GM12878 (cell line): ENCODE measurements around the gene C17orf50. TPM values are rescaled to one million over a fixed set of nuclear protein-coding genes. Genes with fewer than 3 reads are reported as not detected.

Experiments
- CEBPB ChIP-seq, 2 experiments: fragments of 150-350 bp in 1 of 2; IDR thresholded peaks; 2 replicates each; pipeline ENCODE4 v1.6.1; 2012 to 2014; ENCODE audit warnings: low read depth in 2 of 2, low read length in 2 of 2, borderline replicate concordance in 1 of 2, inconsistent platforms in 1 of 2
- E2F4 ChIP-seq: IDR thresholded peaks from 2 replicates; pipeline ENCODE4 v1.6.1; 2012; ENCODE audit warnings: low read depth, low read length, improper control_type of control experiment
- KAT2A ChIP-seq: conservative IDR thresholded peaks from 2 replicates; pipeline ENCODE4 v1.6.1; 2011; ENCODE audit warnings: low read depth, low read length; ENCODE audit not compliant: control insufficient read depth
- LARP7 ChIP-seq: fragments of 450-650 bp; IDR thresholded peaks from 2 replicates; pipeline ENCODE4 v1.6.1; 2017; ENCODE audit warnings: mild to moderate bottlenecking
- SMAD5 ChIP-seq: IDR thresholded peaks from 2 replicates; pipeline ENCODE4 v1.6.1; 2016; ENCODE audit warnings: antibody characterized with exemption, low read depth
- polyA plus RNA-seq, 11 experiments: library from polyadenylated mRNA; depleted of rRNA in 4 of 11; unstranded in 6 of 11; stranded (reverse) in 5 of 11; fragments of >200 nt; fragmentation: Nextera tagmentation in 4 of 11; fragmentation: Illumina TruSeq in 1 of 11; extraction: Ambion mirVana in 4 of 11; extraction: Trizol in 1 of 11; gene quantifications; 1 replicate in 1 of 11; 2 replicates in 10 of 11; pipeline versions ENCODE4 v1.2.1 to v1.2.3, GENCODE V29; 2011 to 2016; ENCODE audit warnings: inconsistent platforms in 2 of 11, missing spikeins in 2 of 11, low read depth in 1 of 11
- total RNA-seq, 4 experiments: library from RNA; depleted of rRNA in 3 of 4; stranded (reverse); fragments of >200 nt in 3 of 4; fragmentation: Illumina TruSeq in 1 of 4; extraction: Trizol in 1 of 4; gene quantifications; 2 replicates each; pipeline versions ENCODE4 v1.2.1 to v1.2.3, GENCODE V29; 2013 to 2021

The C17orf50 gene
- total and polyA plus RNA-seq, 10 of the 15 experiments (the other 5 are each of a cell fraction or from before 2014, with no cell fraction given): 0.16 TPM; not detected in 9

GRCh38 chr17:35812456-35812855 lies 51.8 kb downstream of the C17orf50 start (continued):
- TF ChIP-seq KAT2A: no peak
- no peak for TF ChIP-seq E2F4
- no peak for TF ChIP-seq SMAD5
- TF ChIP-seq CEBPB (IDR thresholded peaks at IDR 0.05; ENCODE audit: borderline replicate concordance in 1 of 2, low read depth in 2 of 2, low read length in 2 of 2): no peak
- TF ChIP-seq LARP7: no peak

Other genes with a start within 250 kb of the C17orf50 start
Only the 7 nearest of the 15 such genes appear.
- gene RASL10B, start 29.2 kb upstream of the C17orf50 start, total RNA-seq (2014; rRNA removed): not detected in 2 replicates
- not detected in 2 replicates for gene RASL10B, start 29.2 kb upstream of the C17orf50 start, total RNA-seq (2014; rRNA removed; fragmentation: Illumina TruSeq; extraction: Trizol)
- 0.05 TPM in 1 of 2 replicates, not detected in the other for gene RASL10B, start 29.2 kb upstream of the C17orf50 start, total RNA-seq (2021)
- gene RASL10B, start 29.2 kb upstream of the C17orf50 start, polyA plus RNA-seq (2011; rRNA removed): not detected in 2 replicates
- gene RASL10B, start 29.2 kb upstream of the C17orf50 start, polyA plus RNA-seq (2014; fragmentation: Illumina TruSeq; extraction: Trizol): not detected in 2 replicates
- not detected for gene RASL10B, start 29.2 kb upstream of the C17orf50 start, polyA plus RNA-seq (2014; fragmentation: Nextera tagmentation; extraction: Ambion mirVana)
- gene RASL10B, start 29.2 kb upstream of the C17orf50 start, polyA plus RNA-seq (2014; rRNA removed): not detected in 2 replicates
- not detected for gene RASL10B, start 29.2 kb upstream of the C17orf50 start, polyA plus RNA-seq (2016; fragmentation: Nextera tagmentation; extraction: Ambion mirVana)
- not detected in 2 replicates for gene GAS2L2, start 7.6 kb upstream of the C17orf50 start, total RNA-seq (2014; rRNA removed)
- not detected in 2 replicates for gene GAS2L2, start 7.6 kb upstream of the C17orf50 start, total RNA-seq (2014; rRNA removed; fragmentation: Illumina TruSeq; extraction: Trizol)
- gene GAS2L2, start 7.6 kb upstream of the C17orf50 start, total RNA-seq (2021): not detected in 2 replicates
- not detected in 2 replicates for gene GAS2L2, start 7.6 kb upstream of the C17orf50 start, polyA plus RNA-seq (2011; rRNA removed)
- gene GAS2L2, start 7.6 kb upstream of the C17orf50 start, polyA plus RNA-seq (2014; fragmentation: Illumina TruSeq; extraction: Trizol): 0.01 TPM in 1 of 2 replicates, not detected in the other
- not detected for gene GAS2L2, start 7.6 kb upstream of the C17orf50 start, polyA plus RNA-seq (2014; fragmentation: Nextera tagmentation; extraction: Ambion mirVana)
- gene GAS2L2, start 7.6 kb upstream of the C17orf50 start, polyA plus RNA-seq (2014; rRNA removed): not detected in 2 replicates
- not detected for gene GAS2L2, start 7.6 kb upstream of the C17orf50 start, polyA plus RNA-seq (2016; fragmentation: Nextera tagmentation; extraction: Ambion mirVana)
- gene MMP28, start 34.8 kb downstream of the C17orf50 start, total RNA-seq (2014; rRNA removed): not detected in 2 replicates
- not detected in 2 replicates for gene MMP28, start 34.8 kb downstream of the C17orf50 start, total RNA-seq (2014; rRNA removed; fragmentation: Illumina TruSeq; extraction: Trizol)
- not detected in 2 replicates for gene MMP28, start 34.8 kb downstream of the C17orf50 start, total RNA-seq (2021)
- not detected in 2 replicates for gene MMP28, start 34.8 kb downstream of the C17orf50 start, polyA plus RNA-seq (2011; rRNA removed)
- gene MMP28, start 34.8 kb downstream of the C17orf50 start, polyA plus RNA-seq (2014; fragmentation: Illumina TruSeq; extraction: Trizol): not detected in 2 replicates
- not detected for gene MMP28, start 34.8 kb downstream of the C17orf50 start, polyA plus RNA-seq (2014; fragmentation: Nextera tagmentation; extraction: Ambion mirVana)
- gene MMP28, start 34.8 kb downstream of the C17orf50 start, polyA plus RNA-seq (2014; rRNA removed): not detected in 2 replicates
- gene MMP28, start 34.8 kb downstream of the C17orf50 start, polyA plus RNA-seq (2016; fragmentation: Nextera tagmentation; extraction: Ambion mirVana): not detected
- gene TAF15, start 48.6 kb downstream of the C17orf50 start, total RNA-seq (2014; rRNA removed): 41.9 and 46.2 TPM in 2 replicates
- gene TAF15, start 48.6 kb downstream of the C17orf50 start, total RNA-seq (2014; rRNA removed; fragmentation: Illumina TruSeq; extraction: Trizol): 38.9 and 49.9 TPM in 2 replicates
- gene TAF15, start 48.6 kb downstream of the C17orf50 start, total RNA-seq (2021): 202 and 205 TPM in 2 replicates
- gene TAF15, start 48.6 kb downstream of the C17orf50 start, polyA plus RNA-seq (2011; rRNA removed): 49.4 and 75.4 TPM in 2 replicates
- 259 and 331 TPM in 2 replicates for gene TAF15, start 48.6 kb downstream of the C17orf50 start, polyA plus RNA-seq (2014; fragmentation: Illumina TruSeq; extraction: Trizol)
- 10 to 100 TPM in 1 of 2 experiments, 1 to 10 TPM in 1; 9.5 to 17.1 TPM for gene TAF15, start 48.6 kb downstream of the C17orf50 start, polyA plus RNA-seq (2014; fragmentation: Nextera tagmentation; extraction: Ambion mirVana)
- gene TAF15, start 48.6 kb downstream of the C17orf50 start, polyA plus RNA-seq (2014; rRNA removed): 131 and 137 TPM in 2 replicates
- gene TAF15, start 48.6 kb downstream of the C17orf50 start, polyA plus RNA-seq (2016; fragmentation: Nextera tagmentation; extraction: Ambion mirVana): 10 to 100 TPM; 24.2 to 25.5 TPM
- gene HEATR9, start 108.0 kb downstream of the C17orf50 start, total RNA-seq (2014; rRNA removed): 0.11 TPM in 1 of 2 replicates, not detected in the other
- gene HEATR9, start 108.0 kb downstream of the C17orf50 start, total RNA-seq (2014; rRNA removed; fragmentation: Illumina TruSeq; extraction: Trizol): 0.04 TPM in 1 of 2 replicates, not detected in the other
- 0.21 and 0.53 TPM in 2 replicates for gene HEATR9, start 108.0 kb downstream of the C17orf50 start, total RNA-seq (2021)
- gene HEATR9, start 108.0 kb downstream of the C17orf50 start, polyA plus RNA-seq (2011; rRNA removed): 0.43 and 0.50 TPM in 2 replicates
- 0.08 and 0.12 TPM in 2 replicates for gene HEATR9, start 108.0 kb downstream of the C17orf50 start, polyA plus RNA-seq (2014; fragmentation: Illumina TruSeq; extraction: Trizol)
- under 1 TPM; 0.11 to 0.14 TPM for gene HEATR9, start 108.0 kb downstream of the C17orf50 start, polyA plus RNA-seq (2014; fragmentation: Nextera tagmentation; extraction: Ambion mirVana)
- 0.17 and 0.36 TPM in 2 replicates for gene HEATR9, start 108.0 kb downstream of the C17orf50 start, polyA plus RNA-seq (2014; rRNA removed)
- not detected for gene HEATR9, start 108.0 kb downstream of the C17orf50 start, polyA plus RNA-seq (2016; fragmentation: Nextera tagmentation; extraction: Ambion mirVana)
- gene CCL5, start 119.5 kb downstream of the C17orf50 start, total RNA-seq (2014; rRNA removed): 82.0 and 96.3 TPM in 2 replicates
- gene CCL5, start 119.5 kb downstream of the C17orf50 start, total RNA-seq (2014; rRNA removed; fragmentation: Illumina TruSeq; extraction: Trizol): 75.4 and 79.6 TPM in 2 replicates
- 60.2 and 71.7 TPM in 2 replicates for gene CCL5, start 119.5 kb downstream of the C17orf50 start, total RNA-seq (2021)
- 166 and 175 TPM in 2 replicates for gene CCL5, start 119.5 kb downstream of the C17orf50 start, polyA plus RNA-seq (2011; rRNA removed)
- 95.6 and 112 TPM in 2 replicates for gene CCL5, start 119.5 kb downstream of the C17orf50 start, polyA plus RNA-seq (2014; fragmentation: Illumina TruSeq; extraction: Trizol)
- 100 to 1,000 TPM; 139 to 186 TPM for gene CCL5, start 119.5 kb downstream of the C17orf50 start, polyA plus RNA-seq (2014; fragmentation: Nextera tagmentation; extraction: Ambion mirVana)
- 84.0 and 99.6 TPM in 2 replicates for gene CCL5, start 119.5 kb downstream of the C17orf50 start, polyA plus RNA-seq (2014; rRNA removed)
- gene CCL5, start 119.5 kb downstream of the C17orf50 start, polyA plus RNA-seq (2016; fragmentation: Nextera tagmentation; extraction: Ambion mirVana): 10 to 100 TPM; 45.7 to 56.1 TPM
- 5.7 and 8.8 TPM in 2 replicates for gene RDM1, start 169.9 kb downstream of the C17orf50 start, total RNA-seq (2014; rRNA removed)
- 5.9 and 8.1 TPM in 2 replicates for gene RDM1, start 169.9 kb downstream of the C17orf50 start, total RNA-seq (2014; rRNA removed; fragmentation: Illumina TruSeq; extraction: Trizol)
- gene RDM1, start 169.9 kb downstream of the C17orf50 start, total RNA-seq (2021): 9.7 and 12.1 TPM in 2 replicates
- gene RDM1, start 169.9 kb downstream of the C17orf50 start, polyA plus RNA-seq (2011; rRNA removed): 18.4 and 21.8 TPM in 2 replicates
- gene RDM1, start 169.9 kb downstream of the C17orf50 start, polyA plus RNA-seq (2014; fragmentation: Illumina TruSeq; extraction: Trizol): 9.6 and 11.1 TPM in 2 replicates
- 10 to 100 TPM; 12.0 to 15.9 TPM for gene RDM1, start 169.9 kb downstream of the C17orf50 start, polyA plus RNA-seq (2014; fragmentation: Nextera tagmentation; extraction: Ambion mirVana)
- gene RDM1, start 169.9 kb downstream of the C17orf50 start, polyA plus RNA-seq (2014; rRNA removed): 6.2 and 8.2 TPM in 2 replicates
- gene RDM1, start 169.9 kb downstream of the C17orf50 start, polyA plus RNA-seq (2016; fragmentation: Nextera tagmentation; extraction: Ambion mirVana): 10 to 100 TPM; 11.7 to 16.0 TPM